Ishikawa (cell line): ENCODE data around the gene KATNAL2.

Source experiments
- CEBPB ChIP-seq: IDR thresholded peaks from 2 replicates; pipeline ENCODE4 v1.6.1; 2012
- CREB1 ChIP-seq: IDR thresholded peaks from 2 replicates; pipeline ENCODE4 v1.6.1; 2012; ENCODE audit warnings: low read depth
- EP300 ChIP-seq: IDR thresholded peaks from 2 replicates; pipeline ENCODE4 v1.6.1; 2012; ENCODE audit warnings: borderline replicate concordance
- RAD21 ChIP-seq: IDR thresholded peaks from 2 replicates; pipeline ENCODE4 v1.6.1; 2012; ENCODE audit warnings: low read depth
- YY1 ChIP-seq: IDR thresholded peaks from 2 replicates; pipeline ENCODE4 v1.6.1; 2012; ENCODE audit warnings: low read depth

GRCh38 chr18:47067648-47068047 is 150.2 kb downstream of the KATNAL2 start:
- no peak for TF ChIP-seq YY1
- no peak for TF ChIP-seq EP300
- TF ChIP-seq CEBPB = no peak
- TF ChIP-seq CREB1 = no peak
- TF ChIP-seq RAD21 = no peak
